Loucy (cell line): ENCODE data around the gene VEZF1.
"Not testable (repeated sequence)": the region's sequence is repeated elsewhere in the genome, so short reads cannot be mapped to it uniquely, and the experiment has no call there.

Experiments used
- CTCF ChIP-seq: fragments of 200-600 bp; sonication (generic); conservative IDR thresholded peaks from 2 replicates; pipeline ENCODE4 v1.5.1; 2014; ENCODE audit warnings: mild to moderate bottlenecking, antibody characterized with exemption, low read length
- EZH2phosphoT487 ChIP-seq: fragments of 200-600 bp; IDR thresholded peaks from 2 replicates; pipeline ENCODE4 v1.6.1; 2018; ENCODE audit warnings: antibody characterized with exemption, mild to moderate bottlenecking, moderate library complexity, borderline replicate concordance

- not testable (repeated sequence) for TF ChIP-seq EZH2phosphoT487, CTCF
These were observed 13.8 kb downstream of the VEZF1 start for GRCh38 chr17:57974053-57974824.
